Astrocyte of the spinal cord (primary cell): ENCODE results near the gene SCN10A.

Experiments
- DNase-seq: peaks from one replicate; pipeline ENCODE4 v3.0.0; 2011; ENCODE audit warnings: low read depth, low spot score
- H3K4me3 ChIP-seq: 2 replicates; pipeline ENCODE4 v1.5.1; 2011; ENCODE audit warnings: low read depth, mild to moderate bottlenecking, low read length, moderate library complexity
- in situ Hi-C: cut with HindIII; loops from 2 replicates; pipeline ENCODE4 v1.10.0; 2017; ENCODE audit warnings: low sequenced_read_pairs
- TF ChIP-seq, protein P1 (sequence below): IDR thresholded peaks from 2 replicates; pipeline ENCODE4 v1.5.1; 2012; ENCODE audit warnings: low read depth, mild to moderate bottlenecking, low read length, inconsistent platforms

The SCN10A gene

DNA sequence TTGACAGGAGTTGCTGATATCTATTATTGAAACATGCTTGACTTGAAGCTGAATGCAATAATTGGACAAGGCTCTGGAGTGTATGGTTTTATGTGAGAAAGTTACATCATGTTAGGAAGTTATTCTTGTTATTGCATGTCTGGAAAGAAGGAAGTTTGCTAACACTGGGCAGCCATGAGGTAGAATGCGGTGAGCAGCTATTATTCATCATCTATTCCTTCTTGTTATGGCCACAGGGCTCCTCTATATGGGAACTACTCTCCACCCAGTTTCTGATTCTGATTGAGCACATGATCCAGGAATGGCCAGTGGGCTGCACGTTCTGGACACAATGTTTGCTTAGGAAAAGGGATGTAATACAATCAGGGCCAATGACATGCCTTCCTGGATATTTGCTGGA lies 128.7 kb downstream of the SCN10A start:
- DNase-seq: no peak
- TF ChIP-seq, protein P1, sequence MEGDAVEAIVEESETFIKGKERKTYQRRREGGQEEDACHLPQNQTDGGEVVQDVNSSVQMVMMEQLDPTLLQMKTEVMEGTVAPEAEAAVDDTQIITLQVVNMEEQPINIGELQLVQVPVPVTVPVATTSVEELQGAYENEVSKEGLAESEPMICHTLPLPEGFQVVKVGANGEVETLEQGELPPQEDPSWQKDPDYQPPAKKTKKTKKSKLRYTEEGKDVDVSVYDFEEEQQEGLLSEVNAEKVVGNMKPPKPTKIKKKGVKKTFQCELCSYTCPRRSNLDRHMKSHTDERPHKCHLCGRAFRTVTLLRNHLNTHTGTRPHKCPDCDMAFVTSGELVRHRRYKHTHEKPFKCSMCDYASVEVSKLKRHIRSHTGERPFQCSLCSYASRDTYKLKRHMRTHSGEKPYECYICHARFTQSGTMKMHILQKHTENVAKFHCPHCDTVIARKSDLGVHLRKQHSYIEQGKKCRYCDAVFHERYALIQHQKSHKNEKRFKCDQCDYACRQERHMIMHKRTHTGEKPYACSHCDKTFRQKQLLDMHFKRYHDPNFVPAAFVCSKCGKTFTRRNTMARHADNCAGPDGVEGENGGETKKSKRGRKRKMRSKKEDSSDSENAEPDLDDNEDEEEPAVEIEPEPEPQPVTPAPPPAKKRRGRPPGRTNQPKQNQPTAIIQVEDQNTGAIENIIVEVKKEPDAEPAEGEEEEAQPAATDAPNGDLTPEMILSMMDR: no peak
- no peak overlapping the region for H3K4me3 ChIP-seq
- in situ Hi-C loops: no loop called here

DNA sequence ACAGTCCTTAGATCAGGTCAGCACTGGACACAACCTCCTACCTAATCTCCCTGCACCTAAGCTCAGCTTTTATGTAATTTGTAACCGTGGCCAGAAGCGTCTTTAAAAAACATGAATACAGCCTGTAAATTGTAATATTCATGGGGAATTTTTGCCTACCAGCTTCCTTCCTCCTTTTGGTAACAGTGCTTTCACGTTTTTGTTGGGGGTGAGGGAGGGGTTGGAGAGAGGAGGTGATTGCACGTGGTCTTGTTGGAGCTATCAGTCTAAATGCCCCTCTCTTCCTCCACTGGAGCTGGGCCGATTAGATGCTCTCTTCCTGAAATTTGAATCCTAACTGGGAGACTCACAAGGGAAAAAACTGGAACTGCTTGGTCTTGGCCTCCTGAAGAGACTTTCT lies 131.5 kb downstream of the SCN10A start:
- TF ChIP-seq, protein P1: no peak
- in situ Hi-C loops: no loop called here
- H3K4me3 ChIP-seq: no peak overlapping the region
- DNase-seq: no peak

DNA sequence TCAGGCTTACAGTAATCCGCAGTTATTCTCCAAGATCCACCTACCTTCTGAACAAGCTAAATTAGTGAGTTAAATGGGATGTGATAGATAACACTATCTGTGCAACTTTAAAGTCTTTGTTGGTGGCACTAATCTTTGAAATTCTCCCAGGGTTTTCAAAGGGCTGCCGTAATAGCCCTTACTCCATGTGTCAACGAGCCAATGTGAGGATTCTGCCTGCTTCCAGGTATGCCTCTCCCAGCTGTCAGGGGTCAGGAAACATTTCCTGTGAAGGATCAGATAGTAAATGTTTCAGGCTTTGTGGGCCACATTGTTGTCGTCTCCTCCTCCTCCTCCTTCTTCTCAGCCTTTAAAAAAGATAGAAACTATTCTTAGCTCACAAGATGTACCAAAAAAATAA lies 146.3 kb downstream of the SCN10A start:
- TF ChIP-seq, protein P1: no peak
- in situ Hi-C loops: no loop called here
- no peak overlapping the region for H3K4me3 ChIP-seq
- no peak for DNase-seq

DNA sequence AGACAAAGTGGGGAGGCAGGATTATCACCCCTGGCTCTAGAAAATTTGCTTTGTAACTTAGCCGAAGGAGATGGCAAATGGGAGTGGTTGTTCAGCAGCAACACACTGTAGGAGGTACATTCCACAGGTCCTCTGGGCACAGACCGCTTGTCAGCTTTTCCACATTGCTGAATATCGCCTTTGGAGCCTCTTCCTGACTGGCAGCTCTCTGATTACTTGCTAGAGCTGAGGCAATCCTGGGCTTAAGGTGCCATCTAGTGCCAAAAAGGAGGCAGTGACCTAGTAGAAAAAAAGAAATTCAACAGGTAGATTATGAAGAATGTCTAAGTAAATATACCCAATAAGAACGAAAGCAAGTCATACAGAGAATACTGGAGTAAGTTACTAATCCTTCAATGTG lies 153.5 kb downstream of the SCN10A start:
- in situ Hi-C loops: no loop called here

DNA sequence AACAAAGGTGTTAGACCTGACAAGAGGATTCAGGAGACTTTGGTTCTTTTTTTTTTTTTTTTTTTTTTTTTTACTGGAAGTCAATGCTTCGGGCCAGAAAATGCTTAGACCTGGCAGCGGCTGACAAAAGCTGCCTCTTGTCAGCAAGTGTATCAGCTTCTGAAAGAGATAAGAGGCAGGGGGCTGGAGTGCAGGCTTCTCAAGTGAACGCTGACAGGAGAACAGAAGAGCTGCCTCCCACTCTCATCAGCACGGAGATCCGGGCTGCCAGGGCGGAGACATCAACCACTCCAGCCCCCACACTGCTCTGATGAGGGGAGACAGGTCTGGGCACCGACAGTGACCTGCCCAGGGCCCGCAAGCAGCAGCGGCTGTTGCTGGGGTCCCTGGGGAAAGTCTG lies 157.2 kb downstream of the SCN10A start:
- in situ Hi-C loops: no loop called here
- H3K4me3 ChIP-seq: no peak overlapping the region
- TF ChIP-seq, protein P1: no peak
- no peak for DNase-seq

More for the DNA sequence above, 153.5 kb downstream of the SCN10A start:
- peak; percentile 36 for DNase-seq
- no peak overlapping the region for H3K4me3 ChIP-seq
- TF ChIP-seq, protein P1: peak; percentile 50

DNA sequence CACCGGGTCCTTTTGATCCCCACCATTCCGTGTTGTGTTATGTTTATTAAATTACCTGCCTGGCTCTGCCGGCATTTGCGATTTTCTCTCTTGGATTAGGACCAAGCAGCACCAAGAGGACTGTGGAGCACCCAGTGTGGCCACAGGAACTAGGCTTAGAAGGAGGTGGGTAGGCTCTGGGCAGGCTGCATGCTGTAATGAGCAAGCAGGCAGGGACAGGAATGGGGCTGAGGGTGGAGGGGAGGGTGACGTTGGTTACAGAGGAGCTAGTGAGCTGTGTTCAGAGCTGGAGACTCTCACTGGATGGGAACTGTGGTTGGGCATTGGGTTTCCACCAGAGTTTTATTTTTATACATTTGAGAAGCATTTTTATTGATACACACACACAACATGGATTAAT lies 158.6 kb downstream of the SCN10A start:
- in situ Hi-C loops: no loop called here
- DNase-seq: no peak
- TF ChIP-seq, protein P1: no peak
- no peak overlapping the region for H3K4me3 ChIP-seq
